Pancreas (tissue), 10 donors: ENCODE measurements around the gene ZNF195. TPM values are rescaled to one million over a fixed set of nuclear protein-coding genes. Genes with fewer than 3 reads are reported as not detected.

Experiments
- ATAC-seq, 4 donors: fragments of 200-7000 bp; cut with Tn5 transposase; one replicate each; pipeline versions ENCODE4 v1.8.0 to v1.9.1; 2020; ENCODE audit warnings: mild to moderate bottlenecking in 4 of 4, moderate library complexity in 4 of 4
- DNase-seq, 6 donors: peaks; one replicate each; pipeline ENCODE4 v3.0.0-alpha.2; 2020
- FAIRE-seq: peaks from 2 replicates; lab custom pipeline; 2012; peaks lifted over from hg19 to GRCh38; lab: Jason Lieb, UNC
- H3K27ac ChIP-seq, 4 donors: fragments of 200-600 bp; sonication (generic); 1 replicate in 3 of 4; 2 replicates in 1 of 4; pipeline versions ENCODE4 v1.5.0 to v1.8.0; 2020
- H3K27me3 ChIP-seq, 4 donors: fragments of 200-600 bp; one replicate each; pipeline ENCODE4 v1.8.0; 2021
- H3K36me3 ChIP-seq, 3 donors: fragments of 200-600 bp; sonication (generic) in 1 of 3; one replicate each; pipeline versions ENCODE4 v1.5.0 to v1.8.0; 2020 to 2021
- H3K4me1 ChIP-seq, 3 donors: fragments of 200-600 bp; one replicate each; pipeline ENCODE4 v1.8.0; 2021
- H3K4me3 ChIP-seq, 4 donors: fragments of 200-600 bp; sonication (generic) in 2 of 4; one replicate each; pipeline versions ENCODE4 v1.5.0 to v1.8.0; 2020 to 2021
- H3K9me3 ChIP-seq, 4 donors: fragments of 200-600 bp; one replicate each; pipeline ENCODE4 v1.8.0; 2021
- WGBS, 2 donors: extraction: QIAGEN DNeasy Blood & Tissue Kit; methylation state at CpG; one replicate each; pipeline ENCODE4 v1.1.7; 2013; 5-methylcytosine and 5-hydroxymethylcytosine counted together
- intact Hi-C, 3 donors: fragments of 100-400 bp; cut with DNase I; formaldehyde crosslinking; loops; one replicate each; pipeline versions ENCODE4 v1.11.1 to v1.14.2; 2022
- polyA plus RNA-seq, 2 donors: library from polyadenylated mRNA; stranded (reverse); fragments of 200-250 nt; gene quantifications; one replicate each; pipeline ENCODE4 v1.2.3, GENCODE V29; 2013
- total RNA-seq, 6 donors: library from RNA; stranded (reverse); fragmentation: NEBNext Ultra II Directional in 4 of 6; extraction: Animal tissue kit (Norgen Biotek cat#: 25700) in 4 of 6; gene quantifications; one replicate each; pipeline versions ENCODE4 v1.2.1 to v1.2.4, GENCODE V29; 2021 to 2023
- TF ChIP-seq, protein P1 (sequence below), 4 donors: fragments of 200-600 bp; sonication (generic) in 3 of 4; IDR thresholded peaks; one replicate each; pipeline versions ENCODE4 v1.5.0 to v1.8.0; 2021; ENCODE audit warnings: antibody characterized with exemption in 4 of 4
- donor health status: healthy with polysubstance abuse.
- donor health status: DM: no; HTN: no; CAD: no; lungs with moderate emphysema.
- donor health status: DM: no; HTN: no; CAD: no.
- donor health status: control.
- donor health status: control.
- donor health status: Bipolar disorder and iron deficiency.
- donor health status: DM: yes; HTN: yes; CAD: no.
- donor health status: DM: no; HTN: no; CAD: no.
- donor health status: DM: no; HTN: no; CAD: no.
- donor health status: DM: yes; HTN: yes; CAD: no.

The ZNF195 gene
- total and polyA plus RNA-seq, 8 donors: 11.4 to 20.4 (median 14.4) TPM

GRCh38 chr11:3346587-3346986 is 32.4 kb downstream of the ZNF195 start:
- Histone ChIP-seq H3K27ac (no peak overlapping the region), H3K9me3 (no peaks in the 10 kb centered on the region), H3K36me3 (no peaks in the 10 kb centered on the region), H3K4me3 (no peak overlapping the region), H3K4me1 (peaks cover 5 to 15% (median 9%) of the 10 kb centered on the region in 3 donors), H3K27me3 (no peaks in the 10 kb centered on the region)
- DNase-seq (peak in 1 of 6 donors; percentile 43), ATAC-seq (no peak), FAIRE-seq (no peak)
- TF ChIP-seq, protein P1, sequence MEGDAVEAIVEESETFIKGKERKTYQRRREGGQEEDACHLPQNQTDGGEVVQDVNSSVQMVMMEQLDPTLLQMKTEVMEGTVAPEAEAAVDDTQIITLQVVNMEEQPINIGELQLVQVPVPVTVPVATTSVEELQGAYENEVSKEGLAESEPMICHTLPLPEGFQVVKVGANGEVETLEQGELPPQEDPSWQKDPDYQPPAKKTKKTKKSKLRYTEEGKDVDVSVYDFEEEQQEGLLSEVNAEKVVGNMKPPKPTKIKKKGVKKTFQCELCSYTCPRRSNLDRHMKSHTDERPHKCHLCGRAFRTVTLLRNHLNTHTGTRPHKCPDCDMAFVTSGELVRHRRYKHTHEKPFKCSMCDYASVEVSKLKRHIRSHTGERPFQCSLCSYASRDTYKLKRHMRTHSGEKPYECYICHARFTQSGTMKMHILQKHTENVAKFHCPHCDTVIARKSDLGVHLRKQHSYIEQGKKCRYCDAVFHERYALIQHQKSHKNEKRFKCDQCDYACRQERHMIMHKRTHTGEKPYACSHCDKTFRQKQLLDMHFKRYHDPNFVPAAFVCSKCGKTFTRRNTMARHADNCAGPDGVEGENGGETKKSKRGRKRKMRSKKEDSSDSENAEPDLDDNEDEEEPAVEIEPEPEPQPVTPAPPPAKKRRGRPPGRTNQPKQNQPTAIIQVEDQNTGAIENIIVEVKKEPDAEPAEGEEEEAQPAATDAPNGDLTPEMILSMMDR (IDR thresholded peaks at IDR 0.05): no peak
- 94 to 95% methylated on average over 9 of the region's 9 CpGs for WGBS, 2 donors
- intact Hi-C loops: loop anchor here in 1 of 3 donors (10.0 kb wide), 1 partner anchor 68 kb away; no protein-coding TSS in a partner anchor

DNA sequence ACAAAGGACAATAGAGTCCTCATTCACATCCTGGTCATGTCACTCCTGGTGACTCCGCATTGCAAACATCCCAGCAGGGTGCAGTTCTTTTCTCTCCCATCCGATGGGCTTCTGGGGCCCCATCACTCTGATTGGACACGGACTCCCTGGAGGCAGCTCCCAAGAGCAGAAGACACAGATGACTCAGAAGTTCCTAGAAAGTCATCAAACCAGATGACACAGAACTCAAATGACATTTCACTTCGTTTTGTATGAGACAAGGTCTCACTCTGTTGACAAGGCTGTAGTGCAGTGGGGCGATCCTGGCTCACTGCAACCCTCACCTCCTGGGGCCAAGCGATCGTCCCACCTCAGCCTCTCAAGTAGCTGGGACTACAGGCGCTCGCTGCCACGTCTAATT is 33.2 kb downstream of the ZNF195 start:
- ATAC-seq (no peak), DNase-seq (no peak), FAIRE-seq (no peak)
- H3K4me1 ChIP-seq: peaks cover 5 to 15% (median 9%) of the 10 kb centered on the region in 3 donors
- intact Hi-C loops: loop anchor here in 1 of 3 donors (10.0 kb wide), 1 partner anchor 69 kb away; no protein-coding TSS in a partner anchor
- no peak overlapping the region for H3K4me3 ChIP-seq
- WGBS, 2 donors: 83% methylated on average over 10 of the region's 10 CpGs
- no peak overlapping the region for H3K27ac ChIP-seq
- no peaks in the 10 kb centered on the region for H3K36me3 ChIP-seq
- no peaks in the 10 kb centered on the region for H3K9me3 ChIP-seq
- TF ChIP-seq, protein P1 (IDR thresholded peaks at IDR 0.05): no peak
- no peaks in the 10 kb centered on the region for H3K27me3 ChIP-seq

GRCh38 chr11:3344327-3345174 is 34.4 kb downstream of the ZNF195 start:
- no peak for FAIRE-seq
- Histone ChIP-seq H3K27me3 (no peaks in the 10 kb centered on the region), H3K27ac (peak overlapping the region in 2 of 4 donors; percentile 26 to 30), H3K9me3 (no peaks in the 10 kb centered on the region), H3K4me3 (no peak overlapping the region), H3K36me3 (no peaks in the 10 kb centered on the region), H3K4me1 (peaks cover 5 to 15% (median 9%) of the 10 kb centered on the region in 3 donors)
- TF ChIP-seq, protein P1 (IDR thresholded peaks at IDR 0.05): no peak
- peak; percentile 52 to 78 (median 70) for ATAC-seq
- intact Hi-C loops: loop anchor here in 1 of 3 donors (10.0 kb wide), 1 partner anchor 70 kb away; no protein-coding TSS in a partner anchor
- 29 to 31% methylated on average over 6 of the region's 6 CpGs for WGBS, 2 donors
- no peak for DNase-seq

DNA sequence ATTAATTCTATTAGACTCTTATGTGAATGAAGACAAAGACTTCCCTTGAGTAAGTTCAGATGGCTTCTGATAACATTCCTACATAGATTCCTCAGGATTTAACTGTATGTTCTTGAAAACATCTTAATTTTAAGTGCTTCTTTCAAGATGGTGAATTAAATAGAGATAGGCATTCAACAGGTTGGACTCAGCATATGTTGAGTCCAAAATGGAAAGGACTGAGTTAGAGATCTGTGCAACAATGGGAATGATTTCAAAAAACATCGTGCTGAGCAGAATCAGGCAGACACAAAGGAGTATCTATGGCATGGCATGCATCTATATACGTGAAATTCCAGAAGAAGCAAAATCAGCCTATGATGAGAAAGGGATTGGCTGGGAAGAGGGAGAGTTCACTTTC is 36.2 kb downstream of the ZNF195 start:
- no peak for ATAC-seq
- H3K27ac ChIP-seq: no peak overlapping the region
- FAIRE-seq: no peak
- no peak overlapping the region for H3K4me3 ChIP-seq
- WGBS, 2 donors: 75 to 80% methylated on average over 2 of the region's 2 CpGs
- no peaks in the 10 kb centered on the region for H3K36me3 ChIP-seq
- H3K4me1 ChIP-seq: peaks cover 5 to 15% (median 9%) of the 10 kb centered on the region in 3 donors
- TF ChIP-seq, protein P1 (IDR thresholded peaks at IDR 0.05): no peak
- H3K9me3 ChIP-seq: no peaks in the 10 kb centered on the region
- DNase-seq: no peak
- intact Hi-C loops: loop anchor here in 1 of 3 donors (10.0 kb wide), 1 partner anchor 72 kb away; no protein-coding TSS in a partner anchor
- no peaks in the 10 kb centered on the region for H3K27me3 ChIP-seq
